ENCODE data around the gene TNS4.
A peak's percentile ranks its signal among the peaks of the same experiment; 100 is the strongest.

The TNS4 gene

GRCh38 chr17:40511136-40511535 is 9.7 kb upstream of the TNS4 start:
- Histone ChIP-seq H3K4me1 (ENCODE audit: control insufficient read depth, low read depth, low read length) (peaks cover 10% of the 10 kb centered on the region), H4K5ac (ENCODE audit: low read length) (no peak overlapping the region), H3K36me3 (ENCODE audit: control insufficient read depth, insufficient read depth, low read length) (no peaks in the 10 kb centered on the region), H3K9ac (ENCODE audit: low read length) (no peak overlapping the region), H3K27ac (ENCODE audit: low read depth, low read length) (no peak overlapping the region), H3K27me3 (ENCODE audit: insufficient read depth, low read length, poor library complexity) (no peaks in the 10 kb centered on the region), H2BK15ac (replicated peaks; ENCODE audit: low read depth) (no peak overlapping the region), H2AK5ac (ENCODE audit: low read length) (no peak overlapping the region), H2BK5ac (ENCODE audit: low read length) (no peak overlapping the region), H3K79me1 (ENCODE audit: low read length) (no peaks in the 10 kb centered on the region), H3K23ac (ENCODE audit: low read length) (no peak overlapping the region), H3K4ac (ENCODE audit: low read depth, low read length) (no peak overlapping the region), H3K4me3 (ENCODE audit: low read length) (no peak overlapping the region), H3K18ac (ENCODE audit: low read length) (peak overlapping the region; percentile 51), H4K8ac (ENCODE audit: low read depth, low read length) (no peak overlapping the region), H3K4me2 (ENCODE audit: low read length) (no peak overlapping the region), H3K56ac (ENCODE audit: low read length) (peak overlapping the region; percentile 47), H3K79me2 (ENCODE audit: control insufficient read depth, insufficient read depth, low read length) (no peaks in the 10 kb centered on the region), H2BK120ac (ENCODE audit: low read depth, low read length) (peak overlapping the region; percentile 5)
- DNase-seq: no peak
- no CpG with 5 or more reads among the region's 2 CpGs for whole genome bisulfite sequencing (ENCODE audit: extremely low coverage, insufficient coverage, low lambda C conversion rate)

DNA sequence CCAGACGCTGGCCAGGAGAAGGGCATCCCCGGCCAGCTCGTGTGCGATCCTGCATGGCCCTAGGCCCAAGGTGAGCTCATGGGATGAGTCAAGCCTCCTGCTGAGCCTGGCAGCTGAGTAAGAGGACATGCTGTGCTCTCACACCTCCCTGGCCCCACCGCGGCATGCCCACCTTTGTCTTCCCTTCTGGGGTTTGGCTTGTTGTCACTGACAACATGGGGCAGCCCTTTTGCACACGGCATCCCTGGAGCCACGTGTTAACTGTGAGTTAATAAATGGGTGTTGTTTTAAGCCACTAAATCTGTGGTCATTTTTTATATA is 8.9 kb upstream of the TNS4 start:
- H4K8ac ChIP-seq (ENCODE audit: low read depth, low read length): no peak overlapping the region
- H3K4me1 ChIP-seq (ENCODE audit: control insufficient read depth, low read depth, low read length): peaks cover 7% of the 10 kb centered on the region
- DNase-seq: peak; percentile 86
- no peak overlapping the region for H3K4me3 ChIP-seq (ENCODE audit: low read length)
- H2BK120ac ChIP-seq (ENCODE audit: low read depth, low read length): no peak overlapping the region
- H3K36me3 ChIP-seq (ENCODE audit: control insufficient read depth, insufficient read depth, low read length): no peaks in the 10 kb centered on the region
- H3K27ac ChIP-seq (ENCODE audit: low read depth, low read length): no peak overlapping the region
- H2AK5ac ChIP-seq (ENCODE audit: low read length): peak overlapping the region; percentile 33
- no peak overlapping the region for H3K4ac ChIP-seq (ENCODE audit: low read depth, low read length)
- no peak overlapping the region for H3K23ac ChIP-seq (ENCODE audit: low read length)
- WGBS (ENCODE audit: extremely low coverage, insufficient coverage, low lambda C conversion rate): no CpG with 5 or more reads among the region's 8 CpGs
- H3K56ac ChIP-seq (ENCODE audit: low read length): peak overlapping the region; percentile 70
- no peak overlapping the region for H3K4me2 ChIP-seq (ENCODE audit: low read length)
- no peaks in the 10 kb centered on the region for H3K79me1 ChIP-seq (ENCODE audit: low read length)
- no peak overlapping the region for H2BK15ac ChIP-seq (replicated peaks; ENCODE audit: low read depth)
- H4K5ac ChIP-seq (ENCODE audit: low read length): no peak overlapping the region
- no peak overlapping the region for H3K9ac ChIP-seq (ENCODE audit: low read length)
- H3K18ac ChIP-seq (ENCODE audit: low read length): no peak overlapping the region
- H3K79me2 ChIP-seq (ENCODE audit: control insufficient read depth, insufficient read depth, low read length): no peaks in the 10 kb centered on the region
- H2BK5ac ChIP-seq (ENCODE audit: low read length): peak overlapping the region; percentile 20
- H3K27me3 ChIP-seq (ENCODE audit: insufficient read depth, low read length, poor library complexity): no peaks in the 10 kb centered on the region

- H3K4me3 ChIP-seq (ENCODE audit: low read length): no peak overlapping the region
- H3K79me2 ChIP-seq (ENCODE audit: control insufficient read depth, insufficient read depth, low read length): no peaks in the 10 kb centered on the region
- DNase-seq: no peak
- no peaks in the 10 kb centered on the region for H3K79me1 ChIP-seq (ENCODE audit: low read length)
- H4K5ac ChIP-seq (ENCODE audit: low read length): no peak overlapping the region
- H3K4me2 ChIP-seq (ENCODE audit: low read length): no peak overlapping the region
- H3K27me3 ChIP-seq (ENCODE audit: insufficient read depth, low read length, poor library complexity): no peaks in the 10 kb centered on the region
- no peak overlapping the region for H3K9ac ChIP-seq (ENCODE audit: low read length)
- peak overlapping the region; percentile 70 for H3K56ac ChIP-seq (ENCODE audit: low read length)
- no peak overlapping the region for H3K23ac ChIP-seq (ENCODE audit: low read length)
- H3K27ac ChIP-seq (ENCODE audit: low read depth, low read length): no peak overlapping the region
- H2BK5ac ChIP-seq (ENCODE audit: low read length): peak overlapping the region; percentile 20
- no CpG with 5 or more reads among the region's 10 CpGs for whole genome bisulfite sequencing (ENCODE audit: extremely low coverage, insufficient coverage, low lambda C conversion rate)
- H3K4ac ChIP-seq (ENCODE audit: low read depth, low read length): no peak overlapping the region
- H3K36me3 ChIP-seq (ENCODE audit: control insufficient read depth, insufficient read depth, low read length): no peaks in the 10 kb centered on the region
- no peak overlapping the region for H4K8ac ChIP-seq (ENCODE audit: low read depth, low read length)
- H2BK120ac ChIP-seq (ENCODE audit: low read depth, low read length): no peak overlapping the region
- H2AK5ac ChIP-seq (ENCODE audit: low read length): peak overlapping the region; percentile 55
- no peak overlapping the region for H2BK15ac ChIP-seq (replicated peaks; ENCODE audit: low read depth)
- H3K18ac ChIP-seq (ENCODE audit: low read length): no peak overlapping the region
- peaks cover 4% of the 10 kb centered on the region for H3K4me1 ChIP-seq (ENCODE audit: control insufficient read depth, low read depth, low read length)
Observed at GRCh38 chr17:40509626-40510327, 8.4 kb upstream of the TNS4 start.

GRCh38 chr17:40506786-40507185 is 5.4 kb upstream of the TNS4 start:
- Histone ChIP-seq H2AK5ac (ENCODE audit: low read length) (no peak overlapping the region), H3K18ac (ENCODE audit: low read length) (no peak overlapping the region), H4K5ac (ENCODE audit: low read length) (no peak overlapping the region), H3K27ac (ENCODE audit: low read depth, low read length) (no peak overlapping the region), H3K56ac (ENCODE audit: low read length) (no peak overlapping the region), H2BK15ac (replicated peaks; ENCODE audit: low read depth) (no peak overlapping the region), H2BK5ac (ENCODE audit: low read length) (no peak overlapping the region), H3K79me2 (ENCODE audit: control insufficient read depth, insufficient read depth, low read length) (no peaks in the 10 kb centered on the region), H3K4me3 (ENCODE audit: low read length) (no peak overlapping the region), H3K4ac (ENCODE audit: low read depth, low read length) (no peak overlapping the region), H2BK120ac (ENCODE audit: low read depth, low read length) (no peak overlapping the region), H3K4me2 (ENCODE audit: low read length) (no peak overlapping the region), H3K4me1 (ENCODE audit: control insufficient read depth, low read depth, low read length) (peaks cover 4% of the 10 kb centered on the region), H3K23ac (ENCODE audit: low read length) (no peak overlapping the region), H3K9ac (ENCODE audit: low read length) (no peak overlapping the region), H3K36me3 (ENCODE audit: control insufficient read depth, insufficient read depth, low read length) (no peaks in the 10 kb centered on the region), H3K79me1 (ENCODE audit: low read length) (no peaks in the 10 kb centered on the region), H3K27me3 (ENCODE audit: insufficient read depth, low read length, poor library complexity) (no peaks in the 10 kb centered on the region), H4K8ac (ENCODE audit: low read depth, low read length) (no peak overlapping the region)
- DNase-seq: no peak
- no CpG with 5 or more reads among the region's 5 CpGs for whole genome bisulfite sequencing (ENCODE audit: extremely low coverage, insufficient coverage, low lambda C conversion rate)

GRCh38 chr17:40503154-40503553 is 1.7 kb upstream of the TNS4 start:
- Histone ChIP-seq H3K18ac (ENCODE audit: low read length) (no peak overlapping the region), H3K4me1 (ENCODE audit: control insufficient read depth, low read depth, low read length) (peaks cover 6% of the 10 kb centered on the region), H3K79me1 (ENCODE audit: low read length) (no peaks in the 10 kb centered on the region), H4K8ac (ENCODE audit: low read depth, low read length) (no peak overlapping the region), H3K36me3 (ENCODE audit: control insufficient read depth, insufficient read depth, low read length) (no peaks in the 10 kb centered on the region), H3K23ac (ENCODE audit: low read length) (no peak overlapping the region), H3K27ac (ENCODE audit: low read depth, low read length) (no peak overlapping the region), H3K4me2 (ENCODE audit: low read length) (no peak overlapping the region), H2BK5ac (ENCODE audit: low read length) (no peak overlapping the region), H2BK120ac (ENCODE audit: low read depth, low read length) (no peak overlapping the region), H2AK5ac (ENCODE audit: low read length) (no peak overlapping the region), H3K79me2 (ENCODE audit: control insufficient read depth, insufficient read depth, low read length) (no peaks in the 10 kb centered on the region), H3K4ac (ENCODE audit: low read depth, low read length) (no peak overlapping the region), H2BK15ac (replicated peaks; ENCODE audit: low read depth) (no peak overlapping the region), H3K56ac (ENCODE audit: low read length) (no peak overlapping the region), H4K5ac (ENCODE audit: low read length) (no peak overlapping the region), H3K9ac (ENCODE audit: low read length) (no peak overlapping the region), H3K4me3 (ENCODE audit: low read length) (no peak overlapping the region), H3K27me3 (ENCODE audit: insufficient read depth, low read length, poor library complexity) (no peaks in the 10 kb centered on the region)
- no peak for DNase-seq
- no CpG with 5 or more reads among the region's 2 CpGs for WGBS (ENCODE audit: extremely low coverage, insufficient coverage, low lambda C conversion rate)

DNA sequence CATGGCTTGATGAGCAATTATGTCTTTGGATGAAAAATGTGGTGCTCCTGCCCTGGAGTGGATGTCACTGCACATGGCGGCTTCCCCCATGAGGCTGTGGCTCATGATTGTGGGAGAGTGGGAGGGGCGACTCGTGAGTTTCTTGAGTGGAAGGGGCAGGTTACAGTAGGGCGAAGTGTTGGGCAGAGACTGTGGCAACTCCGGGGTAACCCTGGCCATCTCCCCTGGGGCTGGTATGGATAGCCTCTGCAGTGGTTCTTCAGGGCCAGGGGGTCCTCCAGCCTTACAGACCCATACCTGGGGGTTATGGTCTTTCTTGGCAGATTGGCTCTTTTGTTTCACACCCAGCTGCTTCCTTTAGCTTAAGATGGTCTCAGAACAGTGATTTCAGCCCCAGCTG is 1.3 kb upstream of the TNS4 start:
- Histone ChIP-seq H3K18ac (ENCODE audit: low read length) (no peak overlapping the region), H3K4me3 (ENCODE audit: low read length) (no peak overlapping the region), H2BK5ac (ENCODE audit: low read length) (no peak overlapping the region), H4K8ac (ENCODE audit: low read depth, low read length) (no peak overlapping the region), H3K27ac (ENCODE audit: low read depth, low read length) (no peak overlapping the region), H3K36me3 (ENCODE audit: control insufficient read depth, insufficient read depth, low read length) (no peaks in the 10 kb centered on the region), H3K4ac (ENCODE audit: low read depth, low read length) (no peak overlapping the region), H3K56ac (ENCODE audit: low read length) (no peak overlapping the region), H3K4me1 (ENCODE audit: control insufficient read depth, low read depth, low read length) (peaks cover 9% of the 10 kb centered on the region), H2BK120ac (ENCODE audit: low read depth, low read length) (no peak overlapping the region), H2BK15ac (replicated peaks; ENCODE audit: low read depth) (no peak overlapping the region), H3K4me2 (ENCODE audit: low read length) (no peak overlapping the region), H3K79me2 (ENCODE audit: control insufficient read depth, insufficient read depth, low read length) (no peaks in the 10 kb centered on the region), H2AK5ac (ENCODE audit: low read length) (no peak overlapping the region), H4K5ac (ENCODE audit: low read length) (no peak overlapping the region), H3K9ac (ENCODE audit: low read length) (no peak overlapping the region), H3K27me3 (ENCODE audit: insufficient read depth, low read length, poor library complexity) (no peaks in the 10 kb centered on the region), H3K79me1 (ENCODE audit: low read length) (no peaks in the 10 kb centered on the region), H3K23ac (ENCODE audit: low read length) (no peak overlapping the region)
- no CpG with 5 or more reads among the region's 5 CpGs for WGBS (ENCODE audit: extremely low coverage, insufficient coverage, low lambda C conversion rate)
- no peak for DNase-seq
